Neutrophil (primary cell): Measurements from ENCODE around the gene ZFAND3.
"Not testable (repeated sequence)": the region's sequence is repeated elsewhere in the genome, so short reads cannot be mapped to it uniquely, and the experiment has no call there.

Source experiments
- H3K27ac ChIP-seq: fragments of 200-600 bp; sonication (generic); 2 replicates; pipeline ENCODE4 v1.5.1; 2016; ENCODE audit warnings: mild to moderate bottlenecking, moderate library complexity
- H3K27me3 ChIP-seq: fragments of 200-600 bp; sonication (generic); 2 replicates; pipeline ENCODE4 v1.6.0; 2016; ENCODE audit warnings: mild to moderate bottlenecking
- H3K36me3 ChIP-seq: fragments of 200-600 bp; sonication (generic); 2 replicates; pipeline ENCODE4 v1.5.1; 2017
- H3K4me1 ChIP-seq, 2 experiments: fragments of 200-600 bp in 1 of 2; sonication (generic) in 1 of 2; 1 replicate in 1 of 2; 2 replicates in 1 of 2; pipeline versions ENCODE4 v1.5.1 to v1.6.1; 2013 to 2016; ENCODE audit warnings: low read depth in 1 of 2, low read length in 1 of 2, mild to moderate bottlenecking in 1 of 2, moderate library complexity in 1 of 2; ENCODE audit not compliant: control insufficient read depth in 1 of 2, insufficient read depth in 1 of 2
- H3K4me3 ChIP-seq, 2 experiments: fragments of 200-600 bp in 1 of 2; sonication (generic) in 1 of 2; 1 replicate in 1 of 2; 2 replicates in 1 of 2; pipeline ENCODE4 v1.5.1; 2013 to 2016; ENCODE audit warnings: low read depth in 1 of 2, low read length in 1 of 2, mild to moderate bottlenecking in 1 of 2, moderate library complexity in 1 of 2
- H3K9me3 ChIP-seq: fragments of 200-600 bp; sonication (generic); 2 replicates; pipeline ENCODE4 v1.5.1; 2016
- CTCF ChIP-seq: fragments of 200-600 bp; sonication (generic); IDR thresholded peaks from 2 replicates; pipeline ENCODE4 v1.5.1; 2016; ENCODE audit warnings: antibody characterized with exemption

Gene ZFAND3

GRCh38 chr6:37874726-37875125 lies 55.2 kb downstream of the ZFAND3 start:
- no peaks in the 10 kb centered on the region for H3K27me3 ChIP-seq
- H3K4me3 ChIP-seq, result no peak overlapping the region
- peak overlapping the region; percentile 39 for H3K27ac ChIP-seq
- TF ChIP-seq CTCF, result no peak
- H3K4me1 ChIP-seq, result peaks cover 25 to 27% of the 10 kb centered on the region in 2 experiments
- H3K9me3 ChIP-seq, result no peaks in the 10 kb centered on the region
- H3K36me3 ChIP-seq, result no peaks in the 10 kb centered on the region

- peaks cover 27 to 29% of the 10 kb centered on the region in 2 experiments for H3K4me1 ChIP-seq
- no peaks in the 10 kb centered on the region for H3K27me3 ChIP-seq
- no peak overlapping the region for H3K4me3 ChIP-seq
- no peaks in the 10 kb centered on the region for H3K36me3 ChIP-seq
- TF ChIP-seq CTCF, result no peak
- H3K27ac ChIP-seq, result no peak overlapping the region
- H3K9me3 ChIP-seq, result no peaks in the 10 kb centered on the region
These were observed 56.2 kb downstream of the ZFAND3 start for GRCh38 chr6:37875561-37876309.

GRCh38 chr6:37876843-37877242 lies 57.3 kb downstream of the ZFAND3 start:
- Histone ChIP-seq H3K9me3 (no peaks in the 10 kb centered on the region), H3K27ac (no peak overlapping the region), H3K4me3 (no peak overlapping the region), H3K4me1 (peaks cover 33 to 35% of the 10 kb centered on the region in 2 experiments), H3K27me3 (no peaks in the 10 kb centered on the region), H3K36me3 (no peaks in the 10 kb centered on the region)
- no peak for TF ChIP-seq CTCF

GRCh38 chr6:37877373-37878149 lies 58.0 kb downstream of the ZFAND3 start:
- no peak for TF ChIP-seq CTCF
- no peaks in the 10 kb centered on the region for H3K9me3 ChIP-seq
- no peaks in the 10 kb centered on the region for H3K27me3 ChIP-seq

GRCh38 chr6:37878150-37878710 lies 58.7 kb downstream of the ZFAND3 start:
- H3K4me3 ChIP-seq, result no peak overlapping the region
- H3K27me3 ChIP-seq, result no peaks in the 10 kb centered on the region
- H3K36me3 ChIP-seq, result no peaks in the 10 kb centered on the region
- H3K9me3 ChIP-seq, result no peaks in the 10 kb centered on the region
- no peak for TF ChIP-seq CTCF
- peaks cover 31 to 35% of the 10 kb centered on the region in 2 experiments for H3K4me1 ChIP-seq
- peak overlapping the region; percentile 11 for H3K27ac ChIP-seq

More at GRCh38 chr6:37877373-37878149, 58.0 kb downstream of the ZFAND3 start:
- Histone ChIP-seq H3K4me3 (no peak overlapping the region), H3K4me1 (peaks cover 33 to 35% of the 10 kb centered on the region in 2 experiments), H3K27ac (no peak overlapping the region), H3K36me3 (no peaks in the 10 kb centered on the region)

GRCh38 chr6:37880602-37881001 lies 61.1 kb downstream of the ZFAND3 start:
- H3K4me3 ChIP-seq, H3K27me3 ChIP-seq: not testable (repeated sequence)

More at GRCh38 chr6:37880602-37881001, 61.1 kb downstream of the ZFAND3 start:
- not testable (repeated sequence) for H3K36me3 ChIP-seq, H3K9me3 ChIP-seq, H3K27ac ChIP-seq
- H3K4me1 ChIP-seq, result peaks cover 23 to 27% of the 10 kb centered on the region in 2 experiments
